ENCODE data around the gene ALPK1.
"Not testable (repeated sequence)": the region's sequence is repeated elsewhere in the genome, so short reads cannot be mapped to it uniquely, and the experiment has no call there.

ALPK1 gene

DNA sequence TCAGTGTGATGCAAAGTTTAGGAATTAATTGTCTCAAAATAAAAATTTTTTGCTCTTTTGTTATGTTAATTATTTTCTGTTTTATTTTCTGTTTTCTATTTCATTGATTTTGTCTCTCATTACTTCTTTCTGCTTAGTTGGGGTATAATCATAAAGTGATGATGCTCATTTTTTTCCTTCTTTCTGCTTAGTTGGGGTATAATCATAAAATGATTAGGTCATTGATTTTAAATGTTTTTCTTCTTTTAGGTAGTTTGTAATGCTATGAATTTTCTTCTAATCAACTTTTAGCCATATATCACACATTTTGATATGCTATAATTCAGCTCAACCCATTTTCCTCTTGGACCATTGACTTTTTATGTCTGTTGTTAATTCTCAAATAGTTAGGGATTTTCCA, 175.1 kb downstream of the ALPK1 start:
- Histone ChIP-seq H3K4me3 (replicated peaks; ENCODE audit: low read depth, low read length) (no peak overlapping the region), H3K27me3 (replicated peaks; ENCODE audit: control insufficient read depth, insufficient read depth, low read length) (no peaks in the 10 kb centered on the region), H3K36me3 (ENCODE audit: control insufficient read depth, insufficient read depth, low read length) (no peaks in the 10 kb centered on the region)
- DNase-seq (ENCODE audit: extremely low read depth, insufficient read length), result no peak
- no peak for TF ChIP-seq CTCF (IDR thresholded peaks at IDR 0.05; ENCODE audit: insufficient read depth, low read length, poor library complexity, severe bottlenecking)

GRCh38 chr4:112473985-112474384, 176.8 kb downstream of the ALPK1 start:
- DNase-seq (ENCODE audit: extremely low read depth, insufficient read length), result no peak
- no peak for TF ChIP-seq CTCF (IDR thresholded peaks at IDR 0.05; ENCODE audit: insufficient read depth, low read length, poor library complexity, severe bottlenecking)
- H3K27me3 ChIP-seq (replicated peaks; ENCODE audit: control insufficient read depth, insufficient read depth, low read length), result no peaks in the 10 kb centered on the region

GRCh38 chr4:112485930-112486329, 188.8 kb downstream of the ALPK1 start:
- Histone ChIP-seq H3K4me3 (replicated peaks; ENCODE audit: low read depth, low read length) (no peak overlapping the region), H3K27me3 (replicated peaks; ENCODE audit: control insufficient read depth, insufficient read depth, low read length) (no peaks in the 10 kb centered on the region), H3K36me3 (ENCODE audit: control insufficient read depth, insufficient read depth, low read length) (no peaks in the 10 kb centered on the region)
- DNase-seq (ENCODE audit: extremely low read depth, insufficient read length), result no peak
- no peak for TF ChIP-seq CTCF (IDR thresholded peaks at IDR 0.05; ENCODE audit: insufficient read depth, low read length, poor library complexity, severe bottlenecking)

More at GRCh38 chr4:112473985-112474384, 176.8 kb downstream of the ALPK1 start:
- no peak overlapping the region for H3K4me3 ChIP-seq (replicated peaks; ENCODE audit: low read depth, low read length)
- H3K36me3 ChIP-seq (ENCODE audit: control insufficient read depth, insufficient read depth, low read length), result no peaks in the 10 kb centered on the region

DNA sequence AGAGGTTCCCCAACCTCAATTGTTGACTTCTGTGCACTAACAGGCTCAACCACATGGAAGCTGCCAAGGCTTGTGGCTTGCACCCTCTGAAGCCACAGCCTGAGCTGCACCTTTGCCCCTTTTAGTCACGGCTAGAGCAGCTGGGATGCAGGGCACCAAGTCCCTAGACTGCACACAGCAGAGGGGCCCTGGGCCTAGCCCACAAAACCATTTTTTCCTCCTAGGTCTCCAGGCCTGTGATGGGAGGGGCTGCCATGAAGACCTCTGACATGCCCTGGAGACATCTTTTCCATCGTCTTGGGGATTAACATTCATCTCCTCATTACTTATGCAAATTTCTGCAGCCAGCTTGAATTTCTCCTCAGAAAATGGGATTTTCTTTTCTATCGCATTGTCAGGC, 193.6 kb downstream of the ALPK1 start:
- not testable (repeated sequence) for DNase-seq (ENCODE audit: extremely low read depth, insufficient read length); H3K36me3 ChIP-seq (ENCODE audit: control insufficient read depth, insufficient read depth, low read length); H3K27me3 ChIP-seq (replicated peaks; ENCODE audit: control insufficient read depth, insufficient read depth, low read length); H3K4me3 ChIP-seq (replicated peaks; ENCODE audit: low read depth, low read length)

Measured in GM06990 (cell line).